Bronchial epithelial cell (primary cell): ENCODE data around the gene EIF2B1. TPM values are rescaled to one million over a fixed set of nuclear protein-coding genes. Genes with fewer than 3 reads are reported as not detected.

Source experiments
- DNase-seq: peaks from one replicate; pipeline ENCODE4 v3.0.0-alpha.2; 2010; ENCODE audit warnings: low read depth
- FAIRE-seq: peaks from 2 replicates; lab custom pipeline; 2011; peaks lifted over from hg19 to GRCh38; lab: Jason Lieb, UNC
- H3K27me3 ChIP-seq: 2 replicates; pipeline ENCODE4 v1.5.1; 2011; ENCODE audit warnings: low read length; ENCODE audit not compliant: control insufficient read depth, insufficient read depth
- H3K36me3 ChIP-seq: 2 replicates; pipeline ENCODE4 v1.5.1; 2011; ENCODE audit warnings: low read length; ENCODE audit not compliant: control insufficient read depth, insufficient read depth
- H3K4me3 ChIP-seq: 2 replicates; pipeline ENCODE4 v1.5.1; 2011; ENCODE audit warnings: mild to moderate bottlenecking, low read depth, low read length, control low read depth
- CTCF ChIP-seq: IDR thresholded peaks from 2 replicates; pipeline ENCODE4 v1.5.1; 2011; ENCODE audit warnings: mild to moderate bottlenecking, moderate library complexity, low read length, control low read depth, inconsistent platforms; ENCODE audit not compliant: insufficient read depth, severe bottlenecking
- total RNA-seq: library from RNA; depleted of rRNA; stranded (reverse); fragments of >200 nt; gene quantifications from 2 replicates; pipeline ENCODE4 v1.2.1, GENCODE V29; 2014

Gene EIF2B1
- total RNA-seq, 1 donor from 2014 or later: 47.4 TPM

DNA sequence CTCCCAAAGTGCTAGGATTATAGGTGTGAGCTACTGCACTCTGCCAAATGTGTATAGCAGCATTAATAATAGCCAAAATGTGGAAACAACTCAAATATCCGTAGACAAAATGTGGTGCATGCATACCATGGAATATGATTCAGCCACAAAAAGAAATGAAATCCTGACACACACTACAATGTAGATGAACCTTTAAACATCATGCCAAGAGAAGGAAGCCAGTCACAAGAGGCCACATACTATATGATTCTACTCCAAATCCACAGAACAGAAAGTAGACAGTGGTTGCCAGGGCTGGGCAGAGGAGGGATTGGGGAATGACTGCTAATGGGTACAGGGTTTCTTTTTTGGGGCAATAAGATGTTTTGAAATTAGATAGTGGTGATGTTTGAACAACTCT is 56.9 kb downstream of the EIF2B1 start:
- no peak for TF ChIP-seq CTCF
- Histone ChIP-seq H3K36me3 (no peaks in the 10 kb centered on the region), H3K4me3 (no peak overlapping the region), H3K27me3 (no peaks in the 10 kb centered on the region)
- DNase-seq: no peak
- FAIRE-seq: no peak

DNA sequence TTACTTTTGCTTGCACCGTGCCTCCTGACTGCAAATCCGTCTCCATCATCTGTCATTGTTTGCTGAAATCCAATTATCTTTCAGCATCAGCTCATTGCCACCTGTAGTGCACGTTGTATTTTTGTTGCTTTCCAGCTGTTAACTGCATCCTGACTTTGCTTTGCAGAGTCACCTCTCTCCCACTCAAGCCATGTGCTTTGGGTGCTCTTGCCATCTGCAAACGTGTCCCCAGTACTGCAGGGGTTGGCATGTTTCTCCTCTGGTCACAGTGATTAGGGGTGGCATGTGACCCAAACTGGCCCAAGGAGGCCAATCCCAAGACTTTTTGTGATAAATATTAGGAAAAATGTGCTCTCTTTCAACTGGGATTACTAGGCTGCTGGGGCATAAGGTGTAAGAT is 59.6 kb downstream of the EIF2B1 start:
- Histone ChIP-seq H3K36me3 (no peaks in the 10 kb centered on the region), H3K4me3 (no peak overlapping the region), H3K27me3 (no peaks in the 10 kb centered on the region)
- DNase-seq (no peak), FAIRE-seq (no peak)
- no peak for TF ChIP-seq CTCF

GRCh38 chr12:123572391-123572790 is 61.1 kb downstream of the EIF2B1 start:
- H3K27me3 ChIP-seq: no peaks in the 10 kb centered on the region
- DNase-seq: no peak
- TF ChIP-seq CTCF: no peak
- no peak overlapping the region for H3K4me3 ChIP-seq
- no peaks in the 10 kb centered on the region for H3K36me3 ChIP-seq
- no peak for FAIRE-seq

GRCh38 chr12:123571343-123571813 is 62.1 kb downstream of the EIF2B1 start:
- H3K27me3 ChIP-seq: no peaks in the 10 kb centered on the region
- H3K4me3 ChIP-seq: no peak overlapping the region
- DNase-seq: peak; percentile 79
- peak; percentile 47 for FAIRE-seq
- TF ChIP-seq CTCF: no peak
- H3K36me3 ChIP-seq: no peaks in the 10 kb centered on the region

Other genes starting within 250 kb of the EIF2B1 start
- 36.3 and 39.0 TPM in 2 replicates for gene KMT5A, start 249.6 kb downstream of the EIF2B1 start, total RNA-seq
- gene RILPL2, start 197.0 kb downstream of the EIF2B1 start, total RNA-seq: 2.6 and 3.9 TPM in 2 replicates
- 10.3 and 14.5 TPM in 2 replicates for gene SNRNP35, start 175.5 kb downstream of the EIF2B1 start, total RNA-seq
- gene RILPL1, start 100.0 kb downstream of the EIF2B1 start, total RNA-seq: 7.9 and 8.6 TPM in 2 replicates
- 592 and 595 TPM in 2 replicates for gene TMED2, start 49.1 kb downstream of the EIF2B1 start, total RNA-seq
- 16.5 and 23.4 TPM in 2 replicates for gene DDX55, start 31.6 kb downstream of the EIF2B1 start, total RNA-seq
- 38.7 and 39.2 TPM in 2 replicates for gene GTF2H3, start 143 bp upstream of the EIF2B1 start, total RNA-seq
- gene TCTN2, start 37.4 kb upstream of the EIF2B1 start, total RNA-seq: 3.9 and 5.4 TPM in 2 replicates
- gene ATP6V0A2, start 78.7 kb upstream of the EIF2B1 start, total RNA-seq: 18.2 TPM in 2 replicates
- under 0.01 and 0.13 TPM in 2 replicates for gene DNAH10, start 128.6 kb upstream of the EIF2B1 start, total RNA-seq